SU-DHL-6 (cell line): ENCODE measurements around the gene RPL19.

ENCODE experiments used
- CTCF ChIP-seq: fragments of 200-600 bp; sonication (generic); IDR thresholded peaks from one replicate; pipeline ENCODE4 v1.5.1; 2017; ENCODE audit warnings: antibody characterized with exemption, mild to moderate bottlenecking, low read length, moderate library complexity; ENCODE audit not compliant: insufficient read depth, poor library complexity, severe bottlenecking
- EZH2phosphoT487 ChIP-seq: fragments of 200-600 bp; sonication (generic), shearing (Covaris generic); conservative IDR thresholded peaks from 2 replicates; pipeline ENCODE4 v1.6.1; 2018; ENCODE audit warnings: mild to moderate bottlenecking, antibody characterized with exemption, low read length, moderate library complexity, mixed read lengths

GRCh38 chr17:39183045-39183444 is 17.0 kb upstream of the RPL19 start:
- TF ChIP-seq CTCF (no peak), EZH2phosphoT487 (no peak)
